HEK293T (cell line): ENCODE data around the gene WWOX.

Experiments
- CTCF ChIA-PET: fragments of 350-600 bp; formaldehyde crosslinking; extraction: SDS; loops from one replicate; lab custom pipeline; 2021; ENCODE audit warnings: antibody characterized with exemption, inconsistent platforms; lab: Yijun Ruan, JAX
- POLR2A ChIA-PET: fragments of 350-600 bp; formaldehyde crosslinking; extraction: SDS; loops from one replicate; lab custom pipeline; 2020; ENCODE audit warnings: antibody characterized with exemption, inconsistent platforms; lab: Yijun Ruan, JAX
- DNase-seq: peaks from one replicate; pipeline ENCODE4 v3.0.0; 2012; ENCODE audit warnings: mixed read lengths; ENCODE audit errors: extremely low spot score
- ARNT ChIP-seq: fragments of 450-650 bp; IDR thresholded peaks from 2 replicates; pipeline ENCODE4 v1.6.1; 2017; ENCODE audit warnings: mild to moderate bottlenecking
- BHLHE40 ChIP-seq: fragments of 450-650 bp; IDR thresholded peaks from 2 replicates; pipeline ENCODE4 v1.6.1; 2016; ENCODE audit warnings: mild to moderate bottlenecking, moderate library complexity, borderline replicate concordance
- CTBP1 ChIP-seq: fragments of 450-650 bp; IDR thresholded peaks from 2 replicates; pipeline ENCODE4 v1.6.1; 2016; ENCODE audit warnings: borderline replicate concordance
- ELF4 ChIP-seq: fragments of 450-650 bp; IDR thresholded peaks from 2 replicates; pipeline ENCODE4 v1.6.1; 2017; ENCODE audit warnings: antibody characterized with exemption
- FOXA1 ChIP-seq: fragments of 450-650 bp; IDR thresholded peaks from 2 replicates; pipeline ENCODE4 v1.6.1; 2016; ENCODE audit warnings: mild to moderate bottlenecking
- FOXK2 ChIP-seq: fragments of 450-650 bp; IDR thresholded peaks from 2 replicates; pipeline ENCODE4 v1.6.1; 2016; ENCODE audit warnings: mild to moderate bottlenecking
- FOXM1 ChIP-seq: fragments of 450-650 bp; IDR thresholded peaks from 2 replicates; pipeline ENCODE4 v1.6.1; 2017; ENCODE audit warnings: mild to moderate bottlenecking, borderline replicate concordance
- HDGF ChIP-seq: fragments of 450-650 bp; IDR thresholded peaks from 2 replicates; pipeline ENCODE4 v1.6.1; 2017; ENCODE audit warnings: antibody characterized with exemption, borderline replicate concordance
- L3MBTL2 ChIP-seq: fragments of 450-650 bp; conservative IDR thresholded peaks from 2 replicates; pipeline ENCODE4 v1.6.1; 2016; ENCODE audit warnings: mild to moderate bottlenecking
- LEF1 ChIP-seq: fragments of 450-650 bp; IDR thresholded peaks from 2 replicates; pipeline ENCODE4 v1.6.1; 2017; ENCODE audit warnings: mild to moderate bottlenecking, borderline replicate concordance
- NFRKB ChIP-seq: fragments of 450-650 bp; IDR thresholded peaks from 2 replicates; pipeline ENCODE4 v1.6.1; 2016; ENCODE audit warnings: mild to moderate bottlenecking, moderate library complexity
- PKNOX1 ChIP-seq: fragments of 450-650 bp; IDR thresholded peaks from 2 replicates; pipeline ENCODE4 v1.6.1; 2016
- SP1 ChIP-seq: fragments of 450-650 bp; IDR thresholded peaks from 2 replicates; pipeline ENCODE4 v1.6.1; 2017
- SUZ12 ChIP-seq: fragments of 450-650 bp; IDR thresholded peaks from 2 replicates; pipeline ENCODE4 v1.6.1; 2016; ENCODE audit warnings: mild to moderate bottlenecking
- TARDBP ChIP-seq: fragments of 450-650 bp; IDR thresholded peaks from 2 replicates; pipeline ENCODE4 v1.6.1; 2016
- ZNF384 ChIP-seq: fragments of 450-650 bp; IDR thresholded peaks from 2 replicates; pipeline ENCODE4 v1.6.1; 2016

WWOX gene

GRCh38 chr16:78642621-78643285, 543.3 kb downstream of the WWOX start:
- CTCF ChIA-PET, result no interaction called here
- DNase-seq, result no peak
- TF ChIP-seq HDGF, result no peak
- no peak for TF ChIP-seq ELF4
- TF ChIP-seq BHLHE40, result no peak
- TF ChIP-seq CTBP1, result no peak
- TF ChIP-seq ARNT, result no peak
- TF ChIP-seq L3MBTL2, result no peak
- TF ChIP-seq SUZ12, result no peak
- TF ChIP-seq TARDBP, result no peak
- TF ChIP-seq ZNF384, result no peak
- no peak for TF ChIP-seq LEF1
- no peak for TF ChIP-seq FOXA1
- TF ChIP-seq SP1, result no peak
- TF ChIP-seq FOXM1, result no peak
- TF ChIP-seq NFRKB, result no peak
- no peak for TF ChIP-seq PKNOX1
- no peak for TF ChIP-seq FOXK2
- POLR2A ChIA-PET, result no interaction called here

GRCh38 chr16:78645657-78646056, 546.2 kb downstream of the WWOX start:
- CTCF ChIA-PET, result no interaction called here
- POLR2A ChIA-PET, result no interaction called here
- no peak for TF ChIP-seq ELF4
- TF ChIP-seq FOXM1, result no peak
- no peak for TF ChIP-seq SUZ12
- no peak for TF ChIP-seq ARNT
- no peak for TF ChIP-seq TARDBP
- TF ChIP-seq FOXK2, result no peak
- no peak for TF ChIP-seq NFRKB
- TF ChIP-seq HDGF, result no peak
- no peak for TF ChIP-seq CTBP1
- no peak for TF ChIP-seq FOXA1
- no peak for TF ChIP-seq SP1
- no peak for DNase-seq

- no peak for DNase-seq
- no peak for TF ChIP-seq PKNOX1
- TF ChIP-seq FOXK2, result no peak
- TF ChIP-seq L3MBTL2, result no peak
- no peak for TF ChIP-seq FOXA1
- TF ChIP-seq SP1, result no peak
- TF ChIP-seq ELF4, result no peak
- TF ChIP-seq NFRKB, result no peak
- TF ChIP-seq ARNT, result no peak
- TF ChIP-seq HDGF, result no peak
- TF ChIP-seq SUZ12, result no peak
- TF ChIP-seq CTBP1, result no peak
- no peak for TF ChIP-seq LEF1
- no peak for TF ChIP-seq TARDBP
- no peak for TF ChIP-seq FOXM1
- ChIA-PET POLR2A (no interaction called here), CTCF (interaction anchor here (0.7 kb wide), 1 partner anchor 11 kb away, joined by 3 read pairs; no protein-coding TSS in a partner anchor)
Measured at GRCh38 chr16:78647019-78647418, 547.6 kb downstream of the WWOX start.

- CTCF ChIA-PET, result no interaction called here
- TF ChIP-seq SP1 (no peak), ELF4 (no peak), FOXK2 (no peak), HDGF (no peak), FOXM1 (no peak), CTBP1 (no peak), LEF1 (no peak), ZNF384 (no peak), NFRKB (no peak), BHLHE40 (no peak), TARDBP (no peak), PKNOX1 (no peak), FOXA1 (no peak)
- no peak for DNase-seq
- POLR2A ChIA-PET, result no interaction called here
Measured at GRCh38 chr16:78647491-78647890, 548.0 kb downstream of the WWOX start.

GRCh38 chr16:78648517-78648916, 549.1 kb downstream of the WWOX start:
- ChIA-PET CTCF (no interaction called here), POLR2A (no interaction called here)
- no peak for TF ChIP-seq ELF4
- DNase-seq, result no peak

GRCh38 chr16:78650339-78651074, 551.1 kb downstream of the WWOX start:
- CTCF ChIA-PET, result no interaction called here
- DNase-seq, result no peak
- TF ChIP-seq PKNOX1, result no peak
- no peak for TF ChIP-seq ARNT
- no peak for TF ChIP-seq L3MBTL2
- no peak for TF ChIP-seq NFRKB
- no peak for TF ChIP-seq HDGF
- no peak for TF ChIP-seq FOXK2
- TF ChIP-seq SP1, result no peak
- no peak for TF ChIP-seq FOXA1
- TF ChIP-seq TARDBP, result no peak
- TF ChIP-seq BHLHE40, result no peak
- no peak for TF ChIP-seq LEF1
- POLR2A ChIA-PET, result interaction anchor here (1.1 kb wide), 1 partner anchor 26 kb away, joined by 4 read pairs; no protein-coding TSS in a partner anchor
